Measurements from ENCODE around the gene BLTP3A.
"Not testable (repeated sequence)": the region's sequence is repeated elsewhere in the genome, so short reads cannot be mapped to it uniquely, and the experiment has no call there.

The BLTP3A gene

GRCh38 chr6:34791701-34792604, at the start of gene BLTP3A:
Gene BLTP3A, plus strand, starts transcription at chr6:34792083. Its CDS starts 168 bp downstream, at chr6:34792251.
- DNase-seq (ENCODE audit: low read depth in 1 of 2, low spot score in 1 of 2), result peak; percentile 46 to 63

GRCh38 chr6:34742094-34742493, 49.8 kb upstream of the BLTP3A start:
- DNase-seq (ENCODE audit: low read depth in 1 of 2, low spot score in 1 of 2), result no peak

- DNase-seq (ENCODE audit: low read depth in 1 of 2, low spot score in 1 of 2), result no peak
Measured at GRCh38 chr6:34743625-34744293, 48.1 kb upstream of the BLTP3A start.

GRCh38 chr6:34744294-34744647, 47.6 kb upstream of the BLTP3A start:
- not testable (repeated sequence) for DNase-seq (ENCODE audit: low read depth in 1 of 2, low spot score in 1 of 2)

GRCh38 chr6:34745277-34746103, 46.4 kb upstream of the BLTP3A start:
- DNase-seq (ENCODE audit: low read depth in 1 of 2, low spot score in 1 of 2), result no peak

- DNase-seq (ENCODE audit: low read depth in 1 of 2, low spot score in 1 of 2), result no peak
Measured at GRCh38 chr6:34746104-34746846, 45.6 kb upstream of the BLTP3A start.

- DNase-seq (ENCODE audit: low read depth in 1 of 2, low spot score in 1 of 2), result no peak
Measured at GRCh38 chr6:34748757-34749156, 43.1 kb upstream of the BLTP3A start.

GRCh38 chr6:34756513-34756856, 35.4 kb upstream of the BLTP3A start:
- DNase-seq (ENCODE audit: low read depth in 1 of 2, low spot score in 1 of 2), result peak in 1 of 2 donors; percentile 5

GRCh38 chr6:34757687-34758274, 34.1 kb upstream of the BLTP3A start:
- DNase-seq (ENCODE audit: low read depth in 1 of 2, low spot score in 1 of 2), result no peak

- DNase-seq (ENCODE audit: low read depth in 1 of 2, low spot score in 1 of 2), result no peak
Measured at GRCh38 chr6:34760108-34760507, 31.8 kb upstream of the BLTP3A start.

- not testable (repeated sequence) for DNase-seq (ENCODE audit: low read depth in 1 of 2, low spot score in 1 of 2)
Measured at GRCh38 chr6:34761681-34762080, 30.2 kb upstream of the BLTP3A start.

- DNase-seq (ENCODE audit: low read depth in 1 of 2, low spot score in 1 of 2), result no peak
Measured at GRCh38 chr6:34768148-34768547, 23.7 kb upstream of the BLTP3A start.

- no peak for DNase-seq (ENCODE audit: low read depth in 1 of 2, low spot score in 1 of 2)
Measured at GRCh38 chr6:34771727-34772126, 20.2 kb upstream of the BLTP3A start.

- DNase-seq (ENCODE audit: low read depth in 1 of 2, low spot score in 1 of 2), result no peak
Measured at GRCh38 chr6:34772940-34773339, 18.9 kb upstream of the BLTP3A start.

- DNase-seq (ENCODE audit: low read depth in 1 of 2, low spot score in 1 of 2), result no peak
Measured at GRCh38 chr6:34773916-34774315, 18.0 kb upstream of the BLTP3A start.

GRCh38 chr6:34774967-34775366, 16.9 kb upstream of the BLTP3A start:
- no peak for DNase-seq (ENCODE audit: low read depth in 1 of 2, low spot score in 1 of 2)

- DNase-seq (ENCODE audit: low read depth in 1 of 2, low spot score in 1 of 2), result not testable (repeated sequence)
Measured at GRCh38 chr6:34785375-34785774, 6.5 kb upstream of the BLTP3A start.

- DNase-seq (ENCODE audit: low read depth in 1 of 2, low spot score in 1 of 2), result not testable (repeated sequence)
Measured at GRCh38 chr6:34787152-34787551, 4.7 kb upstream of the BLTP3A start.

GRCh38 chr6:34788111-34788510, 3.8 kb upstream of the BLTP3A start:
- no peak for DNase-seq (ENCODE audit: low read depth in 1 of 2, low spot score in 1 of 2)

- peak; percentile 7 to 13 for DNase-seq (ENCODE audit: low read depth in 1 of 2, low spot score in 1 of 2)
Measured at GRCh38 chr6:34791164-34791700, 651 bp upstream of the BLTP3A start.
